Measurements from ENCODE around the gene NTNG2.

The NTNG2 gene

DNA sequence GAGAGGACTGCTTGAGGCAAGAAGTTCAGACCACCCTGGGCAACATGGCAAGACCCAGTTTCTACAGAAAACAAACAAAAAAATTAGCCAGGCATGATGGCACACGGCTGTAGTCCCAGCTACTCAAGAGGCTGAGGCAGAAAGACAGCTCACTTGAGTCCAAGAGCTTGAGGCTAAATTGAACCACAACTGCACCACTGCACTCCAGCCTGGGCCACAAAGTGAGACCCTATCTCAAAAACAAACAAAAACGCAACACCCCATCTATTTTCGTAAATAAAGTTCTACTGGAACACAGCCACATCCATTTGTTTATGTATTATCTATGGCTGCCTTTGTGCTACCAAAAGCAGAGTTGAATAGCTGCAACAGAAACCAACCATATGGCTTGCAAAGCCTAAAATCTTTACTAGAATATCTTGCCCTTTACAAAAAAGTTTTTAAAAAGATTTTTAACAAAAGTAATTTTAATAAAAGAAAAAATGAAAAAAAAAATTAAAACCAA, 125.5 kb downstream of the NTNG2 start:
- Mint-ChIP-seq H3K27me3 (ENCODE audit: low read depth) (no peaks in the 10 kb centered on the region), H3K4me1 (peaks cover 12% of the 10 kb centered on the region), H3K27ac (peak overlapping the region in 1 of 3 experiments; percentile 41), H3K36me3 (ENCODE audit: low read depth) (peaks cover 51% of the 10 kb centered on the region), H3K4me3 (no peak overlapping the region), H3K9me3 (no peaks in the 10 kb centered on the region)
- no peak for TF ChIP-seq CTCF (IDR thresholded peaks at IDR 0.05; ENCODE audit: unreplicated experiment in 3 of 3)

DNA sequence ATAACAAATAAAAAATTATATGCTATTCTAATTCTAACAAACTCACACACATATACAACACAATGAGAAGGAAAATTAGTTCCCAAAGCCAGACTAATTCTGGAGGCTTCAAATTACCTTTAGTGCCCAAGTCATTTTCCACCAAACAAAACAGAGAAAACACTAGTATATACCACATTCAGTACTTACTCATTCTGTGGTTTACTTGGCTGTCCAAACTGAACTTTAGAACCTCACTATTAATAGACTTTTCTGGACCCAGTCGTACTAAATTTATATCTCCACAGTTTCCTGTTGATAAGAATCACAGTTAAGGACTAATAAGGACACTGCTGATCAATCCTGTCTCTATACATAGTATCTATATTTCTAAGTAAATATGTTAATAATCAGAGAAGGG, 126.5 kb downstream of the NTNG2 start:
- Mint-ChIP-seq H3K4me1 (peaks cover 12% of the 10 kb centered on the region), H3K4me3 (no peak overlapping the region), H3K9me3 (no peaks in the 10 kb centered on the region), H3K36me3 (ENCODE audit: low read depth) (peaks cover 48% of the 10 kb centered on the region), H3K27me3 (ENCODE audit: low read depth) (no peaks in the 10 kb centered on the region), H3K27ac (peak overlapping the region; percentile 64 to 91 (median 65))
- TF ChIP-seq CTCF (IDR thresholded peaks at IDR 0.05; ENCODE audit: unreplicated experiment in 3 of 3) = no peak

- Mint-ChIP-seq H3K4me3 (no peak overlapping the region), H3K4me1 (peaks cover 12% of the 10 kb centered on the region), H3K36me3 (ENCODE audit: low read depth) (peaks cover 42% of the 10 kb centered on the region), H3K27me3 (ENCODE audit: low read depth) (no peaks in the 10 kb centered on the region), H3K9me3 (no peaks in the 10 kb centered on the region), H3K27ac (peak overlapping the region; percentile 64 to 91 (median 65))
- no peak for TF ChIP-seq CTCF (IDR thresholded peaks at IDR 0.05; ENCODE audit: unreplicated experiment in 3 of 3)
These were observed 127.1 kb downstream of the NTNG2 start for GRCh38 chr9:132288966-132289365.

DNA sequence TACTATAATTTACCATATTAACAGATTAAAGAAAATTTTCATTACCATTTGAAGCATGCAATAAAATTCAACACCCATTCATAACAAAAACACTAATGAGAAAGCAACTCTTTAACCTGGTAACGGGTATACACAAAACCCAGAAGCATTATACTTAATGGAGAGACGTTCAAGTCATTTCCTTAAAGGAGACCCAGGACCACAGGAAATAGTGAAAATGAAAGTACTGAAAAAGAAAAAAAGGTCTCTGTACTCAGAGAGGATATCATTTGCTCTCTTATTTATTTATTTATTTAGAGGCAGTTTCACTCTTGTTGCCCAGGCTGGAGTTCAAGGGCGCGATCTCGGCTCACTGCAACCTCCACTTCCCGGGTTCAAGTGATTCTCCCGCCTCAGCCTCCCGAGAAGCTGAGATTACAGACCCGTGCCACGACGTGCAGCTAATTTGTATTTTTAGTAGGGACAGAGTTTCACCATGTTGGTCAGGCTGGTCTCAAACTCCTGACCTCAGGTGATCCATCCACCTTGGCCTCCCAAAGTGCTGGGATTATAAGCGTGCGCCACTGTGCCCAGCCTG, 131.4 kb downstream of the NTNG2 start:
- Mint-ChIP-seq H3K36me3 (ENCODE audit: low read depth) (peaks cover 59% of the 10 kb centered on the region), H3K4me1 (peaks cover 12% of the 10 kb centered on the region), H3K27me3 (ENCODE audit: low read depth) (no peaks in the 10 kb centered on the region), H3K27ac (no peak overlapping the region), H3K4me3 (no peak overlapping the region), H3K9me3 (no peaks in the 10 kb centered on the region)
- TF ChIP-seq CTCF (IDR thresholded peaks at IDR 0.05; ENCODE audit: unreplicated experiment in 3 of 3) = no peak

Measured in nephron (organoid).